NCI-H1048 (cell line): ENCODE data around the gene CTSL.

Experiments used
- DNase-seq: peaks from one replicate; lab custom pipeline; 2025; lab: John Stamatoyannopoulos, UW

The CTSL gene

GRCh38 chr9:87701491-87701890 is 24.4 kb upstream of the CTSL start:
- DNase-seq: no peak

GRCh38 chr9:87701931-87702421 is 23.9 kb upstream of the CTSL start:
- DNase-seq: no peak

GRCh38 chr9:87702921-87703320 is 23.0 kb upstream of the CTSL start:
- no peak for DNase-seq

GRCh38 chr9:87703636-87704276 is 22.2 kb upstream of the CTSL start:
- no peak for DNase-seq

GRCh38 chr9:87704342-87704741 is 21.6 kb upstream of the CTSL start:
- DNase-seq: no peak

GRCh38 chr9:87706066-87706739 is 19.7 kb upstream of the CTSL start:
- DNase-seq: no peak

- DNase-seq: no peak
Measured at GRCh38 chr9:87707805-87708506, 18.0 kb upstream of the CTSL start.

GRCh38 chr9:87708546-87708945 is 17.4 kb upstream of the CTSL start:
- no peak for DNase-seq

GRCh38 chr9:87708986-87709728 is 16.8 kb upstream of the CTSL start:
- DNase-seq: no peak

GRCh38 chr9:87710443-87710842 is 15.5 kb upstream of the CTSL start:
- no peak for DNase-seq

GRCh38 chr9:87711857-87712800 is 13.8 kb upstream of the CTSL start:
- DNase-seq: no peak

- DNase-seq: no peak
Measured at GRCh38 chr9:87712801-87713277, 13.1 kb upstream of the CTSL start.

GRCh38 chr9:87713278-87713987 is 12.5 kb upstream of the CTSL start:
- DNase-seq: no peak

- no peak for DNase-seq
Measured at GRCh38 chr9:87713988-87714330, 12.0 kb upstream of the CTSL start.

- no peak for DNase-seq
Measured at GRCh38 chr9:87714819-87715218, 11.1 kb upstream of the CTSL start.

GRCh38 chr9:87716141-87716540 is 9.8 kb upstream of the CTSL start:
- no peak for DNase-seq

GRCh38 chr9:87717456-87717855 is 8.5 kb upstream of the CTSL start:
- DNase-seq: no peak

- DNase-seq: no peak
Measured at GRCh38 chr9:87718231-87718630, 7.7 kb upstream of the CTSL start.

GRCh38 chr9:87718852-87719612 is 6.9 kb upstream of the CTSL start:
- DNase-seq: no peak

- no peak for DNase-seq
Measured at GRCh38 chr9:87720173-87720572, 5.7 kb upstream of the CTSL start.
